Loucy (cell line): ENCODE data around the gene RAET1G.
"Not testable (repeated sequence)": the region's sequence is repeated elsewhere in the genome, so short reads cannot be mapped to it uniquely, and the experiment has no call there.

Source experiments
- H2AFZ ChIP-seq: fragments of 200-600 bp; sonication (generic); 2 replicates; pipeline ENCODE4 v1.6.0; 2016; ENCODE audit warnings: antibody characterized with exemption, mild to moderate bottlenecking, low read length, moderate library complexity
- H3F3A ChIP-seq: fragments of 200-600 bp; 2 replicates; pipeline ENCODE4 v1.6.0; 2016; ENCODE audit warnings: antibody characterized with exemption, low read depth, mild to moderate bottlenecking
- H3K27me3 ChIP-seq: fragments of 200-600 bp; sonication (generic); 2 replicates; pipeline ENCODE4 v1.6.1; 2014; ENCODE audit warnings: low read length, mild to moderate bottlenecking; ENCODE audit not compliant: insufficient read depth, poor library complexity, severe bottlenecking
- H3K36me3 ChIP-seq: fragments of 200-600 bp; sonication (generic); 2 replicates; pipeline ENCODE4 v1.6.1; 2016; ENCODE audit warnings: low read length; ENCODE audit not compliant: insufficient read depth
- H3K4me1 ChIP-seq: fragments of 200-600 bp; sonication (generic); 2 replicates; pipeline ENCODE4 v1.5.1; 2014; ENCODE audit warnings: low read length, mild to moderate bottlenecking; ENCODE audit not compliant: insufficient read depth, poor library complexity, severe bottlenecking
- H3K4me2 ChIP-seq: fragments of 200-600 bp; sonication (generic); 2 replicates; pipeline ENCODE4 v1.6.0; 2014; ENCODE audit warnings: antibody characterized with exemption, low read length, low read depth, mild to moderate bottlenecking; ENCODE audit not compliant: poor library complexity, severe bottlenecking
- H3K4me3 ChIP-seq: fragments of 200-600 bp; sonication (generic); 2 replicates; pipeline ENCODE4 v1.5.1; 2014; ENCODE audit warnings: low read length, mild to moderate bottlenecking, mixed read lengths; ENCODE audit not compliant: poor library complexity, severe bottlenecking
- H3K79me2 ChIP-seq: fragments of 200-600 bp; sonication (generic); 2 replicates; pipeline ENCODE4 v1.6.1; 2014; ENCODE audit warnings: low read length; ENCODE audit not compliant: insufficient read depth
- H3K9ac ChIP-seq: fragments of 200-600 bp; sonication (generic); 2 replicates; pipeline ENCODE4 v1.6.0; 2014; ENCODE audit warnings: mild to moderate bottlenecking, low read depth, low read length, moderate library complexity; ENCODE audit not compliant: poor library complexity, severe bottlenecking
- H3K9me2 ChIP-seq: fragments of 200-600 bp; sonication (generic); replicated peaks from 2 replicates; pipeline ENCODE4 v1.6.1; 2016; ENCODE audit warnings: low read depth, low read length, mixed read lengths
- H3K9me3 ChIP-seq: fragments of 200-600 bp; sonication (generic); 2 replicates; pipeline ENCODE4 v1.6.1; 2014; ENCODE audit warnings: mild to moderate bottlenecking, antibody characterized with exemption, low read length, low read depth; ENCODE audit not compliant: insufficient read depth
- H4K20me1 ChIP-seq: fragments of 200-600 bp; sonication (generic); 2 replicates; pipeline ENCODE4 v1.6.0; 2014; ENCODE audit warnings: antibody characterized with exemption, low read length, mild to moderate bottlenecking; ENCODE audit not compliant: insufficient read depth, poor library complexity, severe bottlenecking
- CTCF ChIP-seq: fragments of 200-600 bp; sonication (generic); conservative IDR thresholded peaks from 2 replicates; pipeline ENCODE4 v1.5.1; 2014; ENCODE audit warnings: mild to moderate bottlenecking, antibody characterized with exemption, low read length
- EZH2phosphoT487 ChIP-seq: fragments of 200-600 bp; IDR thresholded peaks from 2 replicates; pipeline ENCODE4 v1.6.1; 2018; ENCODE audit warnings: antibody characterized with exemption, mild to moderate bottlenecking, moderate library complexity, borderline replicate concordance

Gene RAET1G

GRCh38 chr6:149939909-149940671 lies 17.2 kb upstream of the RAET1G start:
- no peak overlapping the region for H3K9ac ChIP-seq
- no peaks in the 10 kb centered on the region for H3K36me3 ChIP-seq
- no peak overlapping the region for H3K4me3 ChIP-seq
- no peaks in the 10 kb centered on the region for H3K27me3 ChIP-seq
- no peaks in the 10 kb centered on the region for H3F3A ChIP-seq
- H3K9me3 ChIP-seq, result no peaks in the 10 kb centered on the region
- peaks cover 4% of the 10 kb centered on the region for H3K4me1 ChIP-seq
- no peak overlapping the region for H2AFZ ChIP-seq
- no peak overlapping the region for H3K4me2 ChIP-seq
- H4K20me1 ChIP-seq, result no peaks in the 10 kb centered on the region
- peaks cover 7% of the 10 kb centered on the region; the same call in 1 of the 2 replicates for H3K79me2 ChIP-seq
- TF ChIP-seq CTCF, result no peak
- TF ChIP-seq EZH2phosphoT487, result no peak
- no peaks in the 10 kb centered on the region for H3K9me2 ChIP-seq

- H3F3A ChIP-seq, result no peaks in the 10 kb centered on the region
These were observed 16.4 kb upstream of the RAET1G start for GRCh38 chr6:149939356-149939648.

GRCh38 chr6:149938571-149939355 lies 15.8 kb upstream of the RAET1G start:
- no peaks in the 10 kb centered on the region for H4K20me1 ChIP-seq

More at GRCh38 chr6:149939356-149939648, 16.4 kb upstream of the RAET1G start:
- no peaks in the 10 kb centered on the region for H4K20me1 ChIP-seq
- no peak overlapping the region for H3K4me3 ChIP-seq
- no peaks in the 10 kb centered on the region for H3K27me3 ChIP-seq
- no peak overlapping the region for H3K9ac ChIP-seq
- H2AFZ ChIP-seq, result no peak overlapping the region
- H3K4me1 ChIP-seq, result peaks cover 4% of the 10 kb centered on the region
- H3K9me3 ChIP-seq, result no peaks in the 10 kb centered on the region
- TF ChIP-seq EZH2phosphoT487 (no peak), CTCF (no peak)
- no peaks in the 10 kb centered on the region for H3K9me2 ChIP-seq
- H3K79me2 ChIP-seq, result peaks cover 7% of the 10 kb centered on the region; the same call in 1 of the 2 replicates
- no peaks in the 10 kb centered on the region for H3K36me3 ChIP-seq
- H3K4me2 ChIP-seq, result no peak overlapping the region

GRCh38 chr6:149938013-149938570 lies 15.2 kb upstream of the RAET1G start:
- H3K4me3 ChIP-seq, H3K36me3 ChIP-seq, H4K20me1 ChIP-seq, H2AFZ ChIP-seq, H3K79me2 ChIP-seq, H3K9ac ChIP-seq, H3K9me2 ChIP-seq, H3K4me1 ChIP-seq, H3K27me3 ChIP-seq, H3F3A ChIP-seq, H3K9me3 ChIP-seq, H3K4me2 ChIP-seq: not testable (repeated sequence)

More at GRCh38 chr6:149938571-149939355, 15.8 kb upstream of the RAET1G start:
- TF ChIP-seq CTCF (no peak), EZH2phosphoT487 (no peak)
- Histone ChIP-seq H3K27me3 (no peaks in the 10 kb centered on the region), H3K4me2 (no peak overlapping the region), H3K9ac (no peak overlapping the region), H3K4me1 (peaks cover 4% of the 10 kb centered on the region), H3K9me2 (no peaks in the 10 kb centered on the region), H3K4me3 (no peak overlapping the region), H2AFZ (no peak overlapping the region), H3K79me2 (peaks cover 7% of the 10 kb centered on the region; the same call in 1 of the 2 replicates), H3K9me3 (no peaks in the 10 kb centered on the region), H3K36me3 (no peaks in the 10 kb centered on the region), H3F3A (no peaks in the 10 kb centered on the region)
